Breast epithelium (tissue), 4 donors: ENCODE data around the gene PLPPR3. TPM values are rescaled to one million over a fixed set of nuclear protein-coding genes. Genes with fewer than 3 reads are reported as not detected.

Source experiments
- DNase-seq, 2 donors: peaks; one replicate each; pipeline ENCODE4 v3.0.0-alpha.2; 2019; ENCODE audit warnings: low spot score in 2 of 2
- H3K27ac ChIP-seq, 2 donors: fragments of 200-600 bp; sonication (generic) in 1 of 2; one replicate each; pipeline ENCODE4 v1.5.1; 2016 to 2019; ENCODE audit warnings: mild to moderate bottlenecking in 1 of 2
- H3K27me3 ChIP-seq, 2 donors: fragments of 200-600 bp; sonication (generic) in 1 of 2; one replicate each; pipeline versions ENCODE4 v1.5.1 to v1.6.0; 2017 to 2019; ENCODE audit warnings: control low read depth in 1 of 2, mild to moderate bottlenecking in 1 of 2
- H3K36me3 ChIP-seq: fragments of 200-600 bp; one replicate; pipeline ENCODE4 v1.5.1; 2019
- H3K4me1 ChIP-seq, 2 donors: fragments of 200-600 bp; sonication (generic); one replicate each; pipeline ENCODE4 v1.5.1; 2016 to 2019; ENCODE audit warnings: control low read depth in 1 of 2
- H3K4me3 ChIP-seq, 3 donors: fragments of 200-600 bp; sonication (generic); 1 replicate in 2 of 3; 2 replicates in 1 of 3; pipeline ENCODE4 v1.5.1; 2016 to 2019; ENCODE audit warnings: mild to moderate bottlenecking in 3 of 3, moderate library complexity in 2 of 3
- H3K9me3 ChIP-seq, 2 donors: fragments of 200-600 bp; sonication (generic) in 1 of 2; one replicate each; pipeline ENCODE4 v1.5.1; 2016 to 2019; ENCODE audit warnings: control low read depth in 1 of 2
- POLR2A ChIP-seq: fragments of 450-650 bp; IDR thresholded peaks from one replicate; pipeline ENCODE4 v1.6.1; 2016; ENCODE audit warnings: antibody characterized with exemption, mild to moderate bottlenecking, moderate library complexity
- POLR2AphosphoS5 ChIP-seq, 3 donors: sonication (generic); formaldehyde crosslinking; IDR thresholded peaks; one replicate each; pipeline ENCODE4 v1.6.1; 2017; ENCODE audit warnings: antibody characterized with exemption in 3 of 3
- intact Hi-C: fragments of 100-400 bp; cut with DNase I; formaldehyde crosslinking; loops from one replicate; pipeline ENCODE4 v1.15.1; 2023; ENCODE audit warnings: low total_unique reads
- total RNA-seq, 3 donors: library from RNA; depleted of rRNA; stranded (reverse); fragments of >200 nt; gene quantifications; one replicate each; pipeline ENCODE4 v1.1.0, GENCODE V29; 2016
- TF ChIP-seq, protein P1 (sequence below), 3 donors: fragments of 450-650 bp; IDR thresholded peaks; one replicate each; pipeline ENCODE4 v1.5.1; 2016 to 2017; ENCODE audit warnings: antibody characterized with exemption in 3 of 3, mild to moderate bottlenecking in 3 of 3, moderate library complexity in 3 of 3

Gene PLPPR3
- total RNA-seq, 3 donors from 2014 or later = 6.9 to 9.1 TPM; not detected in 1

DNA sequence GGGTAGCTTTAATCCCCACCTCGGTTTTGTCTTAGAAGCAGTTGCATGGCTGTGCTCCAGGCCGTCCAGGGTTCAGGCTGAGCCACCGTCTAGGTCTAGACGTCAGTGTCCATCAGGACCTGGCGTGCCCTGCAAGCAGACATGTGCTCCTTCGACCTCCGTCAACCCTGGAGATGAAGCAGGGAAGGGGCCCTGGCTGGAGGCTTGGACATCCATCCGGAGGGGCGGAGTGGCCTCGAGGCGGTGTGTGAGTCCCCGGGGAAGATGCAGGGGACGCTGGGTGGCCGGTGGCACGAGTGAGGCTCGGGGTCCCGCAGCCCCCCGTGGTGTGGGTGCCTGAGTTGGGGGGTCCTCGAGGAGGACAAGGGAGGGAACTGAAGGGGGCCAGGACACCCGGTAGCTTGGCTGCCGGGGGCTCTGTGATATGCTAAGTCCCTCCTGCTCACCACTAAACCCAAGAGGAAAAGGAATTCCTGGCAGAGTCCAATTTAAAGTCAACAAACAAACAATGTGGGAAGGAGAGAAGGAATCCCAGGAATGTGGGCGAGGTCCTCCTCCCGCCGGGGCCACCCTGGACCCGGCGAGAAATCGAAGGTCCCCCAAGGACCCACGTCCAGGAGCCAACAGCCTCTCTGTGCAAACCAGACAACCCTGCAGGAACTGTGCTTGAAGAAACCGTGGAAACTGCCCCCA lies 39.4 kb downstream of the PLPPR3 start:
- Histone ChIP-seq H3K27ac (peak overlapping the region; percentile 54 to 70), H3K36me3 (no peaks in the 10 kb centered on the region), H3K27me3 (no peaks in the 10 kb centered on the region), H3K4me1 (peaks cover 3 to 6% of the 10 kb centered on the region in 2 donors), H3K9me3 (no peaks in the 10 kb centered on the region), H3K4me3 (peak overlapping the region in 2 of 3 donors; percentile 37 to 53)
- no peak for DNase-seq
- intact Hi-C loops = no loop called here
- TF ChIP-seq, protein P1, sequence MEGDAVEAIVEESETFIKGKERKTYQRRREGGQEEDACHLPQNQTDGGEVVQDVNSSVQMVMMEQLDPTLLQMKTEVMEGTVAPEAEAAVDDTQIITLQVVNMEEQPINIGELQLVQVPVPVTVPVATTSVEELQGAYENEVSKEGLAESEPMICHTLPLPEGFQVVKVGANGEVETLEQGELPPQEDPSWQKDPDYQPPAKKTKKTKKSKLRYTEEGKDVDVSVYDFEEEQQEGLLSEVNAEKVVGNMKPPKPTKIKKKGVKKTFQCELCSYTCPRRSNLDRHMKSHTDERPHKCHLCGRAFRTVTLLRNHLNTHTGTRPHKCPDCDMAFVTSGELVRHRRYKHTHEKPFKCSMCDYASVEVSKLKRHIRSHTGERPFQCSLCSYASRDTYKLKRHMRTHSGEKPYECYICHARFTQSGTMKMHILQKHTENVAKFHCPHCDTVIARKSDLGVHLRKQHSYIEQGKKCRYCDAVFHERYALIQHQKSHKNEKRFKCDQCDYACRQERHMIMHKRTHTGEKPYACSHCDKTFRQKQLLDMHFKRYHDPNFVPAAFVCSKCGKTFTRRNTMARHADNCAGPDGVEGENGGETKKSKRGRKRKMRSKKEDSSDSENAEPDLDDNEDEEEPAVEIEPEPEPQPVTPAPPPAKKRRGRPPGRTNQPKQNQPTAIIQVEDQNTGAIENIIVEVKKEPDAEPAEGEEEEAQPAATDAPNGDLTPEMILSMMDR (IDR thresholded peaks at IDR 0.05) = no peak
- no peak for TF ChIP-seq POLR2A
- no peak for TF ChIP-seq POLR2AphosphoS5 (IDR thresholded peaks at IDR 0.05)

DNA sequence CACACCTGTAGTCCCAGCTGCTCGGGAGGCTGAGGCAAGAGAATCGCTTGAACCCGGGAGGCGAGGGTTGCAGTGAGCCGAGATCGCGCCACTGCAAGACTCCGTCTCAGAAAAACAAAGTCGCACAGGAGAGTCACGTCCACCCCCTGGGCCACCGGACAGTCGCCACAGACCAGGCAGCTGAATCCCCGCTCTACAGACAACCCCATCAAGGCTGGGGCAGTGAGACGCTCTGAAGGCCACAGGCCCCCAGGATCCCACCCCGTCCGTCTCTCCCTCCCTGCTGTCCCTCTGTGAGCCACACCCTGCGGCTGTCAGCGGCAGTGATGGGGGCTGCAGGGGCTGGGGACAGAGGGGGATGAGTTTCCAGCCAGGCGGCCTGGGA lies 40.0 kb downstream of the PLPPR3 start:
- Histone ChIP-seq H3K4me3 (peak overlapping the region in 1 of 3 donors; percentile 37), H3K27ac (peak overlapping the region; percentile 54 to 70), H3K4me1 (peaks cover 3 to 6% of the 10 kb centered on the region in 2 donors)

DNA sequence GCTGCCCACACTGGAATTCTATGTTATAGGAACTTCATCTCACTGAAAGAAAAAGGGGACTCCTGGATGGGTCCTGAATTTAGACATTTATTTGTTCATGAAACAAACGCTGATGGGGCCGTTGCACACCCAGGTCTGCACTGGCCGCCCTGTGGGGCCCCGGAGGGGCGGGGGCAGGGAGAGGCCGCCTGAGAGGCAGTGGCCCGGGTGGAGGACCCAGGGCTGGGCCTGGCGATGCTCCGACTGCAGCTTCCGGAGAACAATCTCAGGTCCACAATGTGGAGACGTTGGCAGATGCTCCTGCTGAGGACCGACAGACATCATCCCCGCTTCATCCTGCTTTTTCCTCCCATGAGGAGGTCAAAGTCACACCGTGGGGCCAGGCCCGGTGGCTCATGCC lies 40.8 kb downstream of the PLPPR3 start:
- H3K36me3 ChIP-seq = no peaks in the 10 kb centered on the region
- no peak overlapping the region for H3K4me3 ChIP-seq
- TF ChIP-seq POLR2AphosphoS5 (IDR thresholded peaks at IDR 0.05) (no peak), POLR2A (no peak)
- TF ChIP-seq, protein P1 (IDR thresholded peaks at IDR 0.05) = no peak
- intact Hi-C loops = no loop called here
- H3K27me3 ChIP-seq = no peaks in the 10 kb centered on the region
- peaks cover 3 to 6% of the 10 kb centered on the region in 2 donors for H3K4me1 ChIP-seq
- no peaks in the 10 kb centered on the region for H3K9me3 ChIP-seq
- H3K27ac ChIP-seq = no peak overlapping the region
- DNase-seq = no peak

More for the DNA sequence above, 40.0 kb downstream of the PLPPR3 start:
- Histone ChIP-seq H3K27me3 (no peaks in the 10 kb centered on the region), H3K9me3 (no peaks in the 10 kb centered on the region), H3K36me3 (no peaks in the 10 kb centered on the region)
- no peak for DNase-seq
- TF ChIP-seq, protein P1 (IDR thresholded peaks at IDR 0.05) = no peak
- no peak for TF ChIP-seq POLR2A
- intact Hi-C loops = no loop called here

DNA sequence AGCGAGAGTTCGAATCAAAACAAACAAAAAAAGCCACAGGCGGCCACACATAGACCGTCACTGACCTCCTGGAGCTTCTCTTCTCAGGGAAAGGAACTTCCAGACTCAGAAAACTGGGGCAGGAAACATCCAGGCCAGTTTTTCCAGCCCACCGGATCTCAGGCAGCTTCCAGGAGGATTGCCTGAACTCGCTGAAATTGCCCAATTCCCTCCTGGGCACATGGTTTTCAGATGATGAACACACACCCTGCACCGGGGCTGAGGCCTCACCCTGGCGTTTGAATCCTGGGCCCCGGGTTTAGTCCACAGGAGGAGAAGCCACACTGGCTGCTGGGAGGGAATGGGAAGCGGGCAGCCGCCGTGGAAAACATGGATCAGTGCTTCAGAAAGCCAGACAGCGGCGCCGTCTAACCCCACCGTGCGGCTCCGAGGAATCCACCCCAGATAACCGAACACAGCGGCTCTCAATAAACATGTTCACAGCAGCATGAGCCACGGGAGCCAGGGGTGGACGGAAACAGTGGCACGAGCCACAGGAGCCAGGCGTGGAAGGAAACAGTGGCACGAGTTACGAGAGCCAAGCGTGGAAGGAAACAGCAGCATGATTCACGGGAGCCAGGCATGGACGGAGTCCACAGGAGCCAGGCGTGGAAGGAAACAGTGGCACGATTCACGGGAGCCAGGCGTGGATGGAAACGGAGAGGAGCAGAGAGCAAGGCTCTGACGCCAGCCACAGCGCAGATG lies 42.7 kb downstream of the PLPPR3 start:
- H3K27ac ChIP-seq = peak overlapping the region; percentile 65 to 82
- no peaks in the 10 kb centered on the region for H3K36me3 ChIP-seq
- peak overlapping the region in 2 of 3 donors; percentile 33 to 53 for H3K4me3 ChIP-seq
- intact Hi-C loops = loop anchor here (10.0 kb wide), 1 partner anchor 216 kb away; no protein-coding TSS in a partner anchor
- peaks cover 3 to 6% of the 10 kb centered on the region in 2 donors for H3K4me1 ChIP-seq
- no peaks in the 10 kb centered on the region for H3K27me3 ChIP-seq
- TF ChIP-seq POLR2A (no peak), POLR2AphosphoS5 (IDR thresholded peaks at IDR 0.05) (peak; percentile 41 to 78 (median 56))
- TF ChIP-seq, protein P1 (IDR thresholded peaks at IDR 0.05) = no peak
- no peaks in the 10 kb centered on the region for H3K9me3 ChIP-seq
- DNase-seq = peak in 1 of 2 donors; percentile 74

DNA sequence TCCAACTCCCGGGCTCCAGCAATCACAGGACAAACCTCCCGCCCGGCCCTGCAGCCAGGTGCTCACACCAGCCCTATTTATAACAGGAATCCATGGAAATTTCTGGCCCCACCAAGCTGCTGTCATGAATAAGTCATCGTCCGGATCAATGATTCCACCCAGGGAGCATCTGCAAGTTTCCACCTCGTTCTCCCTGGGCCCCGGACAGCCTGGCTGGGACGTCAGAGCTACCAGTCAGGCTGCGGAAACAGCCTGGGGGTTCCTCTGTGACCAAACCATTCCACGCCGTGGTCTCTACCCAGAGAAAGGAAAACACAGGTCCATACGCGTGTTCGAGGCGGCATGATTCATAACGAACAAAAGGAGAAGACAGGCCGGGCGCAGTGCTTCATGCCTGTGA lies 45.2 kb downstream of the PLPPR3 start:
- no peaks in the 10 kb centered on the region for H3K27me3 ChIP-seq
- H3K36me3 ChIP-seq = no peaks in the 10 kb centered on the region
- intact Hi-C loops = loop anchor here (10.0 kb wide), 1 partner anchor 218 kb away; no protein-coding TSS in a partner anchor
- H3K4me1 ChIP-seq = peaks cover 3 to 6% of the 10 kb centered on the region in 2 donors
- H3K4me3 ChIP-seq = no peak overlapping the region
- no peak for DNase-seq
- H3K27ac ChIP-seq = no peak overlapping the region
- H3K9me3 ChIP-seq = no peaks in the 10 kb centered on the region
- TF ChIP-seq, protein P1 (IDR thresholded peaks at IDR 0.05) = no peak
- TF ChIP-seq POLR2AphosphoS5 (IDR thresholded peaks at IDR 0.05) (no peak), POLR2A (no peak)
